DOHH2 (cell line): ENCODE results near the gene CDH1.

Experiments used
- CTCF ChIP-seq: fragments of 200-600 bp; sonication (generic); IDR thresholded peaks from one replicate; pipeline ENCODE4 v1.5.1; 2014; ENCODE audit warnings: antibody characterized with exemption, mild to moderate bottlenecking, low read depth, low read length; ENCODE audit not compliant: poor library complexity, severe bottlenecking
- EZH2phosphoT487 ChIP-seq: fragments of 200-600 bp; sonication (generic); IDR thresholded peaks from 2 replicates; pipeline ENCODE4 v1.6.1; 2017; ENCODE audit warnings: borderline replicate concordance, mild to moderate bottlenecking, antibody characterized with exemption, low read length, moderate library complexity, mixed read lengths

GRCh38 chr16:68792465-68793324 lies 55.6 kb downstream of the CDH1 start:
- no peak for TF ChIP-seq CTCF
- no peak for TF ChIP-seq EZH2phosphoT487
